NT2/D1 (cell line): ENCODE results near the gene ENGASE.

ENCODE experiments used
- DNase-seq: peaks from one replicate; pipeline ENCODE4 v3.0.0-alpha.2; 2011; ENCODE audit warnings: low read depth, low spot score
- H3K27me3 ChIP-seq: 2 replicates; pipeline ENCODE4 v1.6.0; 2011; ENCODE audit warnings: mild to moderate bottlenecking; ENCODE audit not compliant: insufficient read length, insufficient read depth
- H3K36me3 ChIP-seq: 2 replicates; pipeline ENCODE4 v1.6.1; 2011; ENCODE audit warnings: mild to moderate bottlenecking, low read length, mixed read lengths; ENCODE audit not compliant: insufficient read depth, insufficient read length
- H3K4me1 ChIP-seq: 2 replicates; pipeline ENCODE4 v1.5.1; 2011; ENCODE audit not compliant: insufficient read depth, insufficient read length
- H3K4me3 ChIP-seq: 2 replicates; pipeline ENCODE4 v1.5.1; 2011; ENCODE audit warnings: low read depth; ENCODE audit not compliant: insufficient read length
- H3K9ac ChIP-seq: 2 replicates; pipeline ENCODE4 v1.6.0; 2011; ENCODE audit warnings: low read depth; ENCODE audit not compliant: insufficient read length
- H3K9me3 ChIP-seq: 2 replicates; pipeline ENCODE4 v1.5.1; 2011; ENCODE audit warnings: mild to moderate bottlenecking, low read length; ENCODE audit not compliant: insufficient read depth
- SUZ12 ChIP-seq: IDR thresholded peaks from 2 replicates; pipeline ENCODE4 v1.6.1; 2011; ENCODE audit not compliant: insufficient read length, insufficient read depth; ENCODE audit errors: extremely low read depth
- YY1 ChIP-seq: IDR thresholded peaks from 2 replicates; pipeline ENCODE4 v1.6.1; 2011; ENCODE audit not compliant: insufficient read length, insufficient read depth
- ZNF274 ChIP-seq: IDR thresholded peaks from 2 replicates; pipeline ENCODE4 v1.6.1; 2011; ENCODE audit warnings: mild to moderate bottlenecking, low read depth, low read length

The ENGASE gene

GRCh38 chr17:79131701-79132100 lies 57.1 kb downstream of the ENGASE start:
- no peaks in the 10 kb centered on the region for H3K27me3 ChIP-seq
- no peak for TF ChIP-seq SUZ12
- TF ChIP-seq YY1 = no peak
- TF ChIP-seq ZNF274 = no peak
- no peaks in the 10 kb centered on the region for H3K9me3 ChIP-seq
- H3K4me3 ChIP-seq = no peak overlapping the region
- no peak overlapping the region for H3K9ac ChIP-seq
- DNase-seq = no peak
- peaks cover 10% of the 10 kb centered on the region for H3K4me1 ChIP-seq
- no peaks in the 10 kb centered on the region for H3K36me3 ChIP-seq

DNA sequence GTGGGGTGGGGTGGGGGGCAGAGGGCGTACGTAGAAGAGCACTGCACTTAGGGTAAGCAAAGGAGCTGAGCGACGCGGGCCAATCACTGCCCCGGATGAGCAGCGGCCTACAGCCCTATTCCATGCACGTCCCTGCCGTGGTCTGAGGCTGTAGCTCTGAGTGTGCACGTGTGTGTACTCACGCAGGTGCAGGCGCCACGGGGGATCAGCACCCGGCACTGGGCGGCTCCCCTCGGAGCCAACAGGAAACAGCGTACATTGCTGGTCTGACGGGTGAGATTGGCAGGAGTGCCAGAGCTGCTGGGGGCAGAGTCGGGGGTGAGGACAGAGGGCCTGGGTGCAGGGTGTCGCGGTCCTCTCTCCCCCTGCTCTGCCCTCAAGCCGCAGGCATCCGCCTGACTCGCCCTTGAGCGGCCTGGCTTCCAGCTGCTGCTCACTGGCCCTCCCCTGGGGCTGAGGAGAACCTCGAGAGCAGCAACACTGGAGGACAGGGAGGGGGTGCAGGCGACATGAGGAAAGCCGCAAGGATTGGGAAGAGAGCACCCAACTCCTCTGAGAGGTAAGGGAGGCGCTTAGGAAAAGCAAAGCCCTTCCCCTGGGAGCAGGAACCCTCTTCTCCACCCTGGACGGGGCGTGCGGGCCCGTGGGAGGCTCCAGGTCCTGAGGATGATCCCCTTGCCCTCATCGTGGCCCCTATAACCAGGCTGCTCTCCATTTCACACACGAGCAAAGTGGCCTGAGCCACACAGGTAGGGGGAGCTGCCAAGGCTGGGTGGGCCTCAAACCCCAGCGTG lies 57.8 kb downstream of the ENGASE start:
- TF ChIP-seq ZNF274 = no peak
- TF ChIP-seq YY1 = no peak
- no peak for TF ChIP-seq SUZ12
- Histone ChIP-seq H3K36me3 (no peaks in the 10 kb centered on the region), H3K4me3 (no peak overlapping the region), H3K9ac (no peak overlapping the region), H3K4me1 (peaks cover 10% of the 10 kb centered on the region), H3K9me3 (no peaks in the 10 kb centered on the region), H3K27me3 (no peaks in the 10 kb centered on the region)
- no peak for DNase-seq

- H3K4me1 ChIP-seq = peaks cover 10% of the 10 kb centered on the region
- no peak for DNase-seq
- H3K9ac ChIP-seq = no peak overlapping the region
- no peaks in the 10 kb centered on the region for H3K36me3 ChIP-seq
- H3K27me3 ChIP-seq = no peaks in the 10 kb centered on the region
- TF ChIP-seq YY1 = no peak
- H3K9me3 ChIP-seq = no peaks in the 10 kb centered on the region
- no peak overlapping the region for H3K4me3 ChIP-seq
Measured at GRCh38 chr17:79133214-79133613, 58.6 kb downstream of the ENGASE start.

- Histone ChIP-seq H3K4me1 (peaks cover 10% of the 10 kb centered on the region), H3K27me3 (no peaks in the 10 kb centered on the region), H3K9ac (no peak overlapping the region), H3K36me3 (no peaks in the 10 kb centered on the region), H3K9me3 (no peaks in the 10 kb centered on the region), H3K4me3 (no peak overlapping the region)
- DNase-seq = no peak
- no peak for TF ChIP-seq SUZ12
- no peak for TF ChIP-seq ZNF274
- no peak for TF ChIP-seq YY1
Measured at GRCh38 chr17:79133985-79134384, 59.4 kb downstream of the ENGASE start.

DNA sequence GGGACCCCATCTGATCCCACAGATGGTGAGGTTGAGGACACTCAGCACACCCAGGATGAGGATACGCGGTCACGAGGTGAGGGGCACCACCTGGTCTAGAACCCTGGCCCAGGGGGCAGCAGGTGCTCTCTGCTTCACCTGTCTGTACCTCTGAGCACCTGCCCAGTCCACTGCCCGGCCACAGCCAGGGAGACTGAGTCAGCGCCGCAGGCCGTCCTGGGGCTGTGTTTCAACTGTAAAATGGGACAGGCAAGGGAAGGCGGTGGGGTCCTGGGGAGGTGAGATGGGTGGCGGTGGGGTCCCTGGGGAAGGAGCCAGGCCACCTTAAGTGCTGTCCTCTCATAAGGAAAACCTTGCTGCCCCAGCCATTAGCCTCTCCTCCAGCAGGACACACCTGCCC lies 60.4 kb downstream of the ENGASE start:
- Histone ChIP-seq H3K4me3 (no peak overlapping the region), H3K36me3 (no peaks in the 10 kb centered on the region), H3K4me1 (peaks cover 10% of the 10 kb centered on the region), H3K27me3 (no peaks in the 10 kb centered on the region), H3K9ac (no peak overlapping the region), H3K9me3 (no peaks in the 10 kb centered on the region)
- no peak for TF ChIP-seq YY1
- TF ChIP-seq ZNF274 = no peak
- TF ChIP-seq SUZ12 = no peak
- no peak for DNase-seq

- TF ChIP-seq ZNF274 (no peak), SUZ12 (no peak), YY1 (no peak)
- H3K4me3 ChIP-seq = no peak overlapping the region
- H3K9ac ChIP-seq = peak overlapping the region; percentile 23
- H3K9me3 ChIP-seq = no peaks in the 10 kb centered on the region
- H3K4me1 ChIP-seq = peaks cover 10% of the 10 kb centered on the region
- H3K36me3 ChIP-seq = no peaks in the 10 kb centered on the region
- no peak for DNase-seq
- no peaks in the 10 kb centered on the region for H3K27me3 ChIP-seq
Measured at GRCh38 chr17:79135628-79136405, 61.2 kb downstream of the ENGASE start.
